HG03378 (cell line): ENCODE results near the gene LIN54.
A peak's percentile ranks its signal among the peaks of the same experiment; 100 is the strongest.

Experiments used
- ATAC-seq: cut with Tn5 transposase; IDR thresholded peaks from one replicate; pipeline ENCODE4 v1.9.1; 2021; ENCODE audit warnings: mild to moderate bottlenecking, moderate library complexity; ENCODE audit not compliant: unreplicated experiment

The LIN54 gene

DNA sequence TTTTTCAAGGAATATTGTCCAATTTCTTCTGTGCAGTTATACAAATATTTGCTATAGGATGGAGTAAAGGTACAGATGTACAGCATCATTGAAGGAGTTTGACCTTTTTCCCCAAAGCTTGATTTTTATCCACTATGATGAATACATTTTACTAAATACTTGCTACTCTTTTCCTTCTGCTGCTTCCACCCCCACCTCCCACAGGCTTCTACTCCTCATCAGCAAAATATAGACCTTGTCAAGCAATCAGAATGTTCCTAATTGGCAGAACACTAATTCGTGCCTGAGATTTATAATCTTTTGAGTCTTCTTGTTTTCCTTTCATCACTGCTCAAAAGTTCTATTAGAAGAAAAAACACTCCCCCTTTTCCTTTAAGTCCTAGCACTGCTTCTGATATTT, 113.9 kb downstream of the LIN54 start:
- no peak for ATAC-seq

DNA sequence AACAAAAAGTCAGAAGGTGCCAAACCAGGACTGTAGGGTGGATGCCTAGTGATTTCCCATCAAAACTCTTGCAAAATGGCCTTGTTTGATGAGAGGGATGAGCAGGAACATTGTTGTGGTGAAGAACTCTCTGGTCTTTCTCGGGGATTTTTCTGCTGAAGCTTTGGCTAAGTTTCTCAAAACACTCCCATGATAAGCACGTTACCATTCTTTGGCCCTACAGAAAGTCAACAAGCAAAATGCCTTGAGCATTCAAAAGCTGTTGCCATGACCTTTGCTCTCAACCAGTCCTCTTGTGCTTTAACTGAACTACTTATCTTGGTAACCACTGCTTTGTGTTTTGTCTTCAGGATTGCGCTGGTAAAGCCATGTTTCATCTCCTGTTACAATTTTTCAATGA, 116.7 kb downstream of the LIN54 start:
- ATAC-seq = no peak

- no peak for ATAC-seq
These were observed 118.2 kb downstream of the LIN54 start for GRCh38 chr4:82892467-82892802.

GRCh38 chr4:82891707-82892466, 118.7 kb downstream of the LIN54 start:
- ATAC-seq = no peak

DNA sequence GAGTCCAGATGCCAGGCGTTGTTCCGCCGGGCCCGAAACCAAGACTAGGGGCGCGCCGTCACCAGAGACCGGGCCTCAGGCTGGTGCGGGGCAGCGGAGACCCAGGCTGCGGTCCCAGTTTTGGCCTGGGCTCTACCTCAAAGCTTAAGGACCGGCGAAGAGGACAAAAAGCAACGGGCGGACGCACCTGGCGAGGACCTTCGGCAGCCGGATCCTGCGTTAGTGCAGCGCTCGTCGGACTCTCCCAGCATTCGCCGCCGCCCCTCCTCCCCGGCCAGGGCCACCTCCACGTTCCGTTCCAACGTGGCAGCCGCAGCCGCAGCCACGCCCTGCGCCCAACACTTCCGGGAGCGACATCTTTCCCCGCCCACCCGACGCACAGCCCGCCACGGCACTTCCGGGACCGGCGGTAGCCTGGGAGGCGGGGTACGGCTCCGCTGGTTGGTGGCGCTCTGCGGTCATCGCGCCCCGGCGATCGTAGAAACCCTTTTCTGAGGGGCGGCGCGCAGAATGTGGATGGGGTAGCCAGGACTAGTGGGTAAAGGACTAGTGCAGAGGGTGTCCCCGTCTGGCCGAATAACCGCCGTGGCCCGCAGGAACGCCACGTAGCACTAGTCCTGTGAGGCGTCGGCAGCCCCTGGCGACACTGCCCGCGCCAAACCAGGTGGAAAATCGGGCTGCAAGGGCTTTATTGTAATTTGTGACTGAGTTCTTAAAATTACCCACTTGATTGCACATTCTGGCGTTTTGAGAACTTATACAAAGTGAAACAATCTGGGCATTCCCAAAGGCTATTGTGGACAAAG, 119.5 kb downstream of the LIN54 start, which contains the start of gene SEC31A:
Gene SEC31A (minus strand): TSS at position 253 of the 806 bp plus-strand sequence. CDS start 9,217 bp downstream, outside the sequence.
- ATAC-seq = peak; percentile 80

DNA sequence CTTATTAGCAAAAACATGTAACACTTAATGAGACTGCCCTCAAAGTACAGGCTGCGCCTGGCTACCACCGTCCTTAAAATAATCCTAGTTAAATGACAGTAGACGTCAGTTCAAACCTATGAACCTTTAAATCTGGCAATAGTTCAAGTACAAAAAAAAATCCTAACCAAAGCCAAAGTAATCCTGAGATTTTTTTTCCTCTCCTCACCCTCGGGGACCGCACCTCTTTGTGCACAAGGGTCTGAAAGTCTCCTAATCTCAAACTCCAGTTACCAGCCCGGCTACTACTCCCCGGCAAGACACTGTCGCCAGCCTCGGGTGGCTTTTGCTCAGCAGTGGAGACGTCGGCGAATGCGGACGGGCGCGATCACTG, 120.1 kb downstream of the LIN54 start:
- peak; percentile 3 for ATAC-seq

DNA sequence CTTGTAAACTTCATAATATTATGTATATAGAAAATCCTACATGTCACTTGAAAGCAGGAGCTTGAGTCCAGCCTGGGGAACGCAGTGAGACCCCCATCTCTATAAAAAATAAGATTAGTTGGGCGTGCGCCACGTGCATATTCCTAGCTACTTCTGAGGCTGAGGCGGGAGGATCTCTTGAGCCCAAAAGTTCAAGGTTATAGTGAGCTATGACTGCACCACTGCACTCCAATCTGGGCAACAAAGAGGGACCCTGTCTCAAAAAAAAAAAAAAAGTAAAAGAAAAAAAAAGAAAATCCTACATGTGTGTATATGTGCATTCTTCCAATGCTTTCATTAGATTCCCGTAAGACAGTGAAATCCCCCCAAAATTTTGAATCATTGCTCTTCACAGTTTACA, 121.3 kb downstream of the LIN54 start:
- no peak for ATAC-seq

- ATAC-seq = no peak
These were observed 124.3 kb downstream of the LIN54 start for GRCh38 chr4:82886147-82886942.

- ATAC-seq = no peak
These were observed 125.2 kb downstream of the LIN54 start for GRCh38 chr4:82885410-82885809.
